ENCODE results near the gene FNTB.

- TF ChIP-seq CTCF (IDR thresholded peaks at IDR 0.05; ENCODE audit: low read depth, low read length) (no peak), EZH2phosphoT487 (IDR thresholded peaks at IDR 0.05; ENCODE audit: low read depth) (no peak)
Measured at GRCh38 chr14:65012353-65012752, 25.7 kb downstream of the FNTB start.
